ENCODE data around the gene VASH1.

- no peak for TF ChIP-seq POLR2A (IDR thresholded peaks at IDR 0.05)
- TF ChIP-seq CTCF (IDR thresholded peaks at IDR 0.05), result no peak
- TF ChIP-seq EP300 (IDR thresholded peaks at IDR 0.05), result no peak
- no peak for TF ChIP-seq POLR2AphosphoS5 (IDR thresholded peaks at IDR 0.05)
These were observed 47.7 kb downstream of the VASH1 start for GRCh38 chr14:76808990-76809389.

Measured in gastroesophageal sphincter (tissue), 3 donors.